Middle frontal gyrus (tissue), 1 donor: ENCODE results near the gene ENTR1.

Source experiments
- DNase-seq: peaks from one replicate; pipeline ENCODE4 v3.0.0-alpha.2; 2015; ENCODE audit warnings: low spot score; ENCODE audit errors: extremely low spot score

ENTR1 gene

GRCh38 chr9:136410500-136411287 is at the start of gene ENTR1, which contains the start of gene PMPCA:
TSS of gene ENTR1 (minus strand) at chr9:136410614. CDS start at chr9:136410397, 217 bp downstream.
TSS of gene PMPCA (plus strand) at chr9:136410658. CDS start at chr9:136410669, 11 bp downstream.
- peak; percentile 91 for DNase-seq

- DNase-seq = no peak
Observed at GRCh38 chr9:136459425-136459824, 49.0 kb upstream of the ENTR1 start.

GRCh38 chr9:136457326-136457725 is 46.9 kb upstream of the ENTR1 start:
- no peak for DNase-seq

GRCh38 chr9:136456258-136456657 is 45.8 kb upstream of the ENTR1 start:
- DNase-seq = no peak

- no peak for DNase-seq
Observed at GRCh38 chr9:136455043-136456002, 44.9 kb upstream of the ENTR1 start.

- DNase-seq = no peak
Observed at GRCh38 chr9:136454026-136454796, 43.8 kb upstream of the ENTR1 start.

GRCh38 chr9:136453326-136453725 is 42.9 kb upstream of the ENTR1 start:
- no peak for DNase-seq

GRCh38 chr9:136451221-136451877 is 40.9 kb upstream of the ENTR1 start:
- no peak for DNase-seq

GRCh38 chr9:136448655-136449054 is 38.2 kb upstream of the ENTR1 start:
- DNase-seq = no peak

- no peak for DNase-seq
Observed at GRCh38 chr9:136447173-136447778, 36.9 kb upstream of the ENTR1 start.

GRCh38 chr9:136445799-136446198 is 35.4 kb upstream of the ENTR1 start:
- no peak for DNase-seq

GRCh38 chr9:136444102-136444501 is 33.7 kb upstream of the ENTR1 start:
- DNase-seq = no peak

- DNase-seq = no peak
Observed at GRCh38 chr9:136443687-136444086, 33.3 kb upstream of the ENTR1 start.

GRCh38 chr9:136443087-136443486 is 32.7 kb upstream of the ENTR1 start:
- DNase-seq = no peak

- DNase-seq = no peak
Observed at GRCh38 chr9:136442265-136442664, 31.9 kb upstream of the ENTR1 start.

- DNase-seq = no peak
Observed at GRCh38 chr9:136441681-136442245, 31.3 kb upstream of the ENTR1 start.

GRCh38 chr9:136441191-136441680 is 30.8 kb upstream of the ENTR1 start:
- DNase-seq = no peak

GRCh38 chr9:136439481-136440408 is 29.3 kb upstream of the ENTR1 start, which contains the start of gene INPP5E:
TSS of gene INPP5E (minus strand) at chr9:136439845. CDS start at chr9:136439419, 426 bp downstream.
- no peak for DNase-seq
